ENCODE measurements around the gene TBC1D14. TPM values are rescaled to one million over a fixed set of nuclear protein-coding genes. Genes with fewer than 3 reads are reported as not detected.
"Not testable (repeated sequence)": the region's sequence is repeated elsewhere in the genome, so short reads cannot be mapped to it uniquely, and the experiment has no call there.

Gene TBC1D14
- total RNA-seq, 1 donor, result 34.0 TPM

GRCh38 chr4:6968496-6968895 is 58.9 kb downstream of the TBC1D14 start:
- H3K4me3 ChIP-seq (ENCODE audit: low read depth, low read length), result no peak overlapping the region
- no peak for TF ChIP-seq CTCF (IDR thresholded peaks at IDR 0.05; ENCODE audit: insufficient read depth, low read length)
- no peak for DNase-seq (ENCODE audit: low read depth)

GRCh38 chr4:6969826-6970800 is 60.5 kb downstream of the TBC1D14 start:
- TF ChIP-seq CTCF (IDR thresholded peaks at IDR 0.05; ENCODE audit: insufficient read depth, low read length), result no peak
- H3K4me3 ChIP-seq (ENCODE audit: low read depth, low read length), result no peak overlapping the region
- DNase-seq (ENCODE audit: low read depth), result no peak

- no peak overlapping the region for H3K4me3 ChIP-seq (ENCODE audit: low read depth, low read length)
- TF ChIP-seq CTCF (IDR thresholded peaks at IDR 0.05; ENCODE audit: insufficient read depth, low read length), result no peak
- no peak for DNase-seq (ENCODE audit: low read depth)
Measured at GRCh38 chr4:6971536-6972374, 62.1 kb downstream of the TBC1D14 start.

- no peak for DNase-seq (ENCODE audit: low read depth)
Measured at GRCh38 chr4:6972375-6972650, 62.7 kb downstream of the TBC1D14 start.

GRCh38 chr4:6972911-6973310 is 63.3 kb downstream of the TBC1D14 start:
- H3K4me3 ChIP-seq (ENCODE audit: low read depth, low read length), result no peak overlapping the region
- DNase-seq (ENCODE audit: low read depth), result no peak
- TF ChIP-seq CTCF (IDR thresholded peaks at IDR 0.05; ENCODE audit: insufficient read depth, low read length), result no peak

More at GRCh38 chr4:6972375-6972650, 62.7 kb downstream of the TBC1D14 start:
- no peak for TF ChIP-seq CTCF (IDR thresholded peaks at IDR 0.05; ENCODE audit: insufficient read depth, low read length)
- H3K4me3 ChIP-seq (ENCODE audit: low read depth, low read length), result no peak overlapping the region

GRCh38 chr4:6974138-6974848 is 64.7 kb downstream of the TBC1D14 start:
- peak; percentile 99 for TF ChIP-seq CTCF (IDR thresholded peaks at IDR 0.05; ENCODE audit: insufficient read depth, low read length)
- H3K4me3 ChIP-seq (ENCODE audit: low read depth, low read length), result no peak overlapping the region
- peak; percentile 92 for DNase-seq (ENCODE audit: low read depth)

GRCh38 chr4:6977846-6978245 is 68.2 kb downstream of the TBC1D14 start:
- not testable (repeated sequence) for H3K4me3 ChIP-seq (ENCODE audit: low read depth, low read length)

More at GRCh38 chr4:6977846-6978245, 68.2 kb downstream of the TBC1D14 start:
- DNase-seq (ENCODE audit: low read depth), result not testable (repeated sequence)

Measured in fibroblast of the aortic adventitia (primary cell).